Kidney (tissue), 14 donors: ENCODE data around the gene VENTX. TPM values are rescaled to one million over a fixed set of nuclear protein-coding genes. Genes with fewer than 3 reads are reported as not detected.
A peak's percentile ranks its signal among the peaks of the same experiment; 100 is the strongest.

Experiments
- DNase-seq, 5 donors: peaks; one replicate each; pipeline ENCODE4 v3.0.0-alpha.2; 2013 to 2020
- FAIRE-seq: peaks from 2 replicates; lab custom pipeline; 2012; peaks lifted over from hg19 to GRCh38; lab: Jason Lieb, UNC
- H3K27ac ChIP-seq, 2 donors: one replicate each; pipeline ENCODE4 v1.7.0; 2013; ENCODE audit warnings: low read depth in 2 of 2, low read length in 2 of 2, inconsistent platforms in 1 of 2
- H3K27me3 ChIP-seq: one replicate; pipeline ENCODE4 v1.7.1; 2013; ENCODE audit warnings: low read length, inconsistent platforms; ENCODE audit not compliant: control insufficient read depth, insufficient read depth
- H3K36me3 ChIP-seq, 3 donors: one replicate each; pipeline versions ENCODE4 v1.7.0 to v1.7.1; 2013; ENCODE audit warnings: low read length in 3 of 3, control low read depth in 1 of 3, inconsistent platforms in 1 of 3; ENCODE audit not compliant: insufficient read depth in 3 of 3, control insufficient read depth in 2 of 3
- H3K4me1 ChIP-seq, 3 donors: one replicate each; pipeline versions ENCODE4 v1.7.0 to v1.7.1; 2013; ENCODE audit warnings: low read length in 3 of 3, inconsistent platforms in 1 of 3, low read depth in 1 of 3; ENCODE audit not compliant: control insufficient read depth in 2 of 3, insufficient read depth in 2 of 3
- H3K4me3 ChIP-seq, 3 donors: one replicate each; pipeline versions ENCODE4 v1.7.0 to v1.8.1; 2013; ENCODE audit warnings: low read length in 3 of 3, control low read depth in 1 of 3, inconsistent platforms in 1 of 3
- H3K9ac ChIP-seq, 3 donors: one replicate each; pipeline versions ENCODE4 v1.7.0 to v1.7.1; 2013; ENCODE audit warnings: low read length in 3 of 3, control low read depth in 1 of 3, inconsistent platforms in 1 of 3
- H3K9me3 ChIP-seq, 3 donors: one replicate each; pipeline versions ENCODE4 v1.7.0 to v1.7.1; 2013; ENCODE audit warnings: low read length in 3 of 3, control low read depth in 1 of 3, inconsistent platforms in 1 of 3; ENCODE audit not compliant: control insufficient read depth in 2 of 3, insufficient read depth in 1 of 3
- CTCF ChIP-seq: IDR thresholded peaks from 3 replicates; pipeline ENCODE4 v1.5.1; 2012; ENCODE audit warnings: mild to moderate bottlenecking, moderate library complexity, borderline replicate concordance; ENCODE audit not compliant: insufficient read depth; ENCODE audit errors: extremely low read depth
- intact Hi-C: fragments of 100-400 bp; cut with DNase I; formaldehyde crosslinking; loops from one replicate; pipeline ENCODE4 v1.11.1; 2022
- polyA plus RNA-seq: library from polyadenylated mRNA; stranded (reverse); fragments of 350-450 nt; fragmentation: Illumina TruSeq; extraction: RNeasy Lipid Tissue Mini Kit (QIAGEN cat#74804); gene quantifications from one replicate; pipeline ENCODE4 v1.2.3, GENCODE V29; 2014; ENCODE audit warnings: low read depth, low replicate concordance; ENCODE audit not compliant: insufficient read depth
- total RNA-seq: library from RNA; stranded (reverse); fragmentation: NEBNext Ultra II Directional; extraction: Animal tissue kit (Norgen Biotek cat#: 25700); gene quantifications from one replicate; pipeline ENCODE4 v1.2.1, GENCODE V29; 2021
- donor health status: control.
- donor health status: control.
- donor health status: control.
- donor health status: control.
- donor health status: control.
- donor health status: DM: yes; HTN: yes; CAD: no.
- donor health status: Normal renal cell carcinoma (clear cell type).

VENTX gene
- total and polyA plus RNA-seq, 2 donors from 2014 or later = 0.39 to 3.3 TPM

GRCh38 chr10:133212853-133213494 lies 24.7 kb upstream of the VENTX start:
- peaks cover 0 to 2% (median 0%) of the 10 kb centered on the region in 3 donors for H3K36me3 ChIP-seq
- no peaks in the 10 kb centered on the region for H3K4me1 ChIP-seq
- no peak for TF ChIP-seq CTCF
- intact Hi-C loops = no loop called here
- H3K4me3 ChIP-seq = no peak overlapping the region
- no peaks in the 10 kb centered on the region for H3K9me3 ChIP-seq
- H3K9ac ChIP-seq = no peak overlapping the region
- DNase-seq (peak in 1 of 5 donors; percentile 61), FAIRE-seq (no peak)
- no peak overlapping the region for H3K27ac ChIP-seq
- no peaks in the 10 kb centered on the region for H3K27me3 ChIP-seq

DNA sequence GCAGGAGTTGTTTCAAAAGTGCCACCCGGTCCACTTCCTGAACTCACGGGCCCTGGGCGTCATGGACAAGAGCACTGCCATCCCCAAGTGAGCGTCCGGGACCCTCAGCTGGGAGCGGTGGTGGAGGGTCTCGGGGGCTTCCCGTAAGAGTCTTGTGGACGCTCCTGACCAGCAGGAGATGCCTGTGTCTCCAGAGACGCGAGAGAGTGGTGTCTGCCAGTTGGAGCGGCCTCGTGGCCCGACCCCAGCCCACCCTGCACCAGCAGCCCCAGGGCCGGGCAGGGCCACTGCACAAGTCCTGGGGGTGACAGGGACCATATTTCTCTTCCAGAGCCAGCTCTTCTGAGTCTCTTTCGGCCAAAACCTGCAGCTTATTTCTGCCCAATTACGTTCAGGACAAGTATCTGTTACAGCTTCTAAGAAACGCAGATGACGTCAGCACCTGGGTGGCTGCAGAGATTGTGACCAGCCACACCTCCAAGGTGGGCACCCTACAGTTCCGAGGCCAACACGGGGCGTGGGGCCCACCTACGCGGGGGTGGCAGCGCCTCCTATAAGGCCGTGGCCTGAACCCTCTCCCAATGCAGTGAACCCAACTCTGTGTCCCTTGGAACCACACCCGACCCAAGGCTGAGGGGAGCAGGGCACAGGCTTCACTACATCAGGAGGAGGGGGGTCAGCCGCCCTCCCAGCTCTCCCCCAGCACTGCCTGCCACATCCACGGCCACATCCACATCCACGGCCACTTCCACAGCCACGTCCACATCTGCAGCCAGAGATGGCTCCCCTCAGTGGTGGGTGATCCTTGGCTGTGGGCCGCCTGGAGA lies 23.8 kb upstream of the VENTX start:
- no peak for TF ChIP-seq CTCF
- FAIRE-seq = no peak
- intact Hi-C loops = no loop called here
- Histone ChIP-seq H3K9me3 (no peaks in the 10 kb centered on the region), H3K36me3 (peaks cover 0 to 2% (median 0%) of the 10 kb centered on the region in 3 donors), H3K27me3 (no peaks in the 10 kb centered on the region), H3K27ac (no peak overlapping the region), H3K4me1 (no peaks in the 10 kb centered on the region), H3K9ac (no peak overlapping the region), H3K4me3 (no peak overlapping the region)
- peak in 1 of 5 donors; percentile 59 for DNase-seq

DNA sequence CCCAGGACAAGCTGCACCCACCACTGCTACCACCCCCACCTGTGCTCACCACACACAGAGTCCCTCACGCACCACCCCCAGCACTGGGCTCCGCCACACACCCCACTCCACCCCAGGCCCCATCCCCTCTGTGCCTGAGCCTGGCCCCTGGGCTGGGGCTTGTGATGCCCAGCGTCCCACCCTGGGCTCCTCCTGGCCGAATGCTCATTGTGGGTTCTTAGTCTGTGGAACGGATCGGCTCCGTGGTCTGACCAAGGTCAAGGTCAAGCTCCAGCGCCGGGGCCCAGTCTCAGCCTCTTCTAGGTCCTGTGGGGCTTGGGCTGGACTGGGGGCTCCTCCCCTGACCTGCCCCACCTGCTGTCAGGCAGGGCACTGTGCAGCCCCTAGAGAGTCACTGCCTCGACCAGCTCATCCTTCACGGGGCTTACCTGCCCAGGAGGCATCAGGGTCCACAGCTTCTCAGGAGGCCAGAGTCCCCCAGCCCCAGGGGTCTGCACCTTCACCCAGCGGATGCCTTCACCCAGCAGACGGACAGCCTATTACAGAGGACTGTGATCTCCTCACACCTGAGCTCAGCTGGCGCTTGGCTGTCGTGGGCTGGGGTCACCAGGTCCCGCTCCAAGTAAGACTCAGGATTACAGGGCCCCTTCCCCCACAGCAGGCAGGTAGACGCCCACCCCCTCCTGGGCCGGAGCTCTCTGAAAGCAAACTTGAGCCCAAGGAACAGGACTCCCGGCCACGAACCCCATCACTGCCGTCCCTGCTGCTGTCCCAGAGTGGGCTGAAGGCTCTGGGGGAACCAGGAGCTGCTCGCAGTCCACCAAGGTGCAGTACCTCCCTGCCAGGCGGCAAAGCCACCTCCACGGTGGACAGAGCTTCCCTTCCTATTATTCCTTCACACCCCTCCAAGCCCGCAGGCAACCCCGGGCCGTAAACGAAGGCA lies 22.9 kb upstream of the VENTX start:
- H3K4me1 ChIP-seq = no peaks in the 10 kb centered on the region
- DNase-seq (peak in 1 of 5 donors; percentile 73), FAIRE-seq (no peak)
- peaks cover 0 to 2% (median 0%) of the 10 kb centered on the region in 3 donors for H3K36me3 ChIP-seq
- no peak overlapping the region for H3K4me3 ChIP-seq
- no peak overlapping the region for H3K27ac ChIP-seq
- H3K9ac ChIP-seq = no peak overlapping the region
- intact Hi-C loops = no loop called here
- no peak for TF ChIP-seq CTCF
- no peaks in the 10 kb centered on the region for H3K9me3 ChIP-seq
- no peaks in the 10 kb centered on the region for H3K27me3 ChIP-seq
